GM12864 (cell line): Measurements from ENCODE around the gene TSPEAR.

Experiments
- DNase-seq: peaks from one replicate; pipeline ENCODE4 v3.0.0-alpha.2; 2011; ENCODE audit warnings: low read depth
- H3K4me3 ChIP-seq: 2 replicates; pipeline ENCODE4 v1.5.1; 2011; ENCODE audit warnings: mild to moderate bottlenecking, low read depth, low read length, control low read depth
- TF ChIP-seq, protein P1 (sequence below): IDR thresholded peaks from 2 replicates; pipeline ENCODE4 v1.5.1; 2011; ENCODE audit warnings: low read depth, mild to moderate bottlenecking, moderate library complexity, low read length, control low read depth, inconsistent platforms; ENCODE audit errors: missing control alignments

The TSPEAR gene

DNA sequence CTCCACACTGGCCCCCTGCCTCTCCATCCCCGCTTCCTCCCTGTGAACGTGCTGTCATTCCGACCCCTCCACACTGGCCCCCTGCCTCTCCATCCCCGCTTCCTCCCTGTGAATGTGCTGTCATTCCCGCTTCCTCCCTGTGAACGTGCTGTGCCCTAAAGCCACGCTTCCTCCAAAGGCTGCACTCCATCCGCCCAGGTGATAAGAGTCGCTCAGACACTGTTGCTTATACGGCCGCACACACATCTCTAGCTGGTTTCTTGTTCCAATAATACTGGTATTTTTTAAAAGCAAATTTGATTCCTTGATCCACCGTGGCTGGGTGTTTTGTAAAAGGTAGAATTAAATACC, 39.3 kb upstream of the TSPEAR start:
- DNase-seq, result no peak
- TF ChIP-seq, protein P1, sequence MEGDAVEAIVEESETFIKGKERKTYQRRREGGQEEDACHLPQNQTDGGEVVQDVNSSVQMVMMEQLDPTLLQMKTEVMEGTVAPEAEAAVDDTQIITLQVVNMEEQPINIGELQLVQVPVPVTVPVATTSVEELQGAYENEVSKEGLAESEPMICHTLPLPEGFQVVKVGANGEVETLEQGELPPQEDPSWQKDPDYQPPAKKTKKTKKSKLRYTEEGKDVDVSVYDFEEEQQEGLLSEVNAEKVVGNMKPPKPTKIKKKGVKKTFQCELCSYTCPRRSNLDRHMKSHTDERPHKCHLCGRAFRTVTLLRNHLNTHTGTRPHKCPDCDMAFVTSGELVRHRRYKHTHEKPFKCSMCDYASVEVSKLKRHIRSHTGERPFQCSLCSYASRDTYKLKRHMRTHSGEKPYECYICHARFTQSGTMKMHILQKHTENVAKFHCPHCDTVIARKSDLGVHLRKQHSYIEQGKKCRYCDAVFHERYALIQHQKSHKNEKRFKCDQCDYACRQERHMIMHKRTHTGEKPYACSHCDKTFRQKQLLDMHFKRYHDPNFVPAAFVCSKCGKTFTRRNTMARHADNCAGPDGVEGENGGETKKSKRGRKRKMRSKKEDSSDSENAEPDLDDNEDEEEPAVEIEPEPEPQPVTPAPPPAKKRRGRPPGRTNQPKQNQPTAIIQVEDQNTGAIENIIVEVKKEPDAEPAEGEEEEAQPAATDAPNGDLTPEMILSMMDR, result no peak
- H3K4me3 ChIP-seq, result no peak overlapping the region

DNA sequence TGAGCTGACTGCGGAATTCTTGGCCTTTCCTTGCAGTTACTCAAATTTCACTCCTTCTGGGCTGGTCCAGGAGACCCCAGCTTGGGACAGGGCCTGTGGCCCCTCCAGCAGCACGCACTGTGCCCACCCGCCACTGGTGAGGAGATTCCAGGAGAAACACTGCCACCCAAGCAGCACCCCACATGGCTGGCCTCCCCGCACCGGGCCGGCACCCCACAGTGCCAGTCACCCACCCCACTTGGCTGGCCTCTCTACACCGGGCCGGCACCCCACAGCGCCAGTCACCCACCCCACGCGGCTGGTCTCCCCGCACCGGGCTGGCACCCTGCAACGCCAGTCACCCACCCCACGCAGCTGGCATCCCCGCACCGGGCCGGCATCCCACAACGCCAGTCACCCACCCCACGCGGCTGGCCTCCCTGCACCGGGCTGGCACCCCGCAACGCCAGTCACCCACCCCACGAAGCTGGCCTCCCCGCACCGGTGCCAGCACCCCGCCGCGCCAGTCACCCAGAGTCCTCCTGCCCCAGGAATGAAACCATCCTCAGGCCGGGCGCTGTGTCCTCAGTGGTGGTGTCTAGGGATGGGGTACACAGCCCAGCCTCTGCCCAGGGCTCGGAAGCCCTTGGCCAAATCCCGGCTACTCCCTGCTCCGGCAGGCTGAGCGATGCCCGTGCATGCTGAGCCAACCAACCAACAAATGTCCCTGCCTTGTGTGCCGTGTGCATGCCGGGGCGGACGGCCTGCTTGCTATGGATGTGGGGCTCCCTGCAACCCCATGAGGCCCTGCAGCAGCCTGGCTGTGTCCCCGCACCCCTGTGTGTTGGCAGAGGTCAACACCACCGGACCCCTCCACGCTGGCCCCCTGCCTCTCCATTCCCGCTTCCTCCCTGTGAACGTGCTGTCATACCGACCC, 38.6 kb upstream of the TSPEAR start:
- H3K4me3 ChIP-seq, result no peak overlapping the region
- TF ChIP-seq, protein P1, result no peak
- no peak for DNase-seq

DNA sequence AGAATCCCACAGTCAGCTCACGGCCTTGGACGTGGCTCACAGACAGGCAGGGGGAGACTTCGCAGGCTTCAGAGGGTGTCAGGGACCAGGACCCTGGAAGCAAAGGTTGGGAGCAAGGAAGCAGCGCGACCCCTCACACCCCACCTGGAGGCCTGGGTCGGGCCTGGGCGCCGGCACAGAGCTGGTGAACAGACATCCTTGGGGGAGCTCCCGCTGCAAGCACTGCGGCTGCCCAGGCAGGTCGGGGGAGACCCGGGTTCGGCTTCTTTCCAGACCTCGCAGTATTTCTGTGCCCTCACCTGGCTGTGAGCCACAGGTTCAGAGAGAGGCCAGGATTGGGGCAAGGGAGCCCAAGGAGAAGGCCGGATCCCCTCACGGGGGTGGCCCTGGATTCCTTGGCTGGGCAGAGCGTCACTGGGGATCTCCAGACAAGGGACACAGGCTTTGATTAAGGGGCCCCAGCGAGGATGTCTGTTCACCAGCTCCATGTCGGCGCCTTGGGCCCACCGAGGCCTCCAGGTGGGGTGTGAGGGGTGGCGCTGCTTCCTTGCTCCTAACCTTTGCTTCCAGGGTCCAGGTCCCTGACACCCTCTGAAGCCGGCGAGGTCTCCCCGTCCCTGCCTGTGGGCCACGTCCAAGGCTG, 37.9 kb upstream of the TSPEAR start:
- TF ChIP-seq, protein P1, result no peak
- DNase-seq, result no peak
- H3K4me3 ChIP-seq, result no peak overlapping the region

DNA sequence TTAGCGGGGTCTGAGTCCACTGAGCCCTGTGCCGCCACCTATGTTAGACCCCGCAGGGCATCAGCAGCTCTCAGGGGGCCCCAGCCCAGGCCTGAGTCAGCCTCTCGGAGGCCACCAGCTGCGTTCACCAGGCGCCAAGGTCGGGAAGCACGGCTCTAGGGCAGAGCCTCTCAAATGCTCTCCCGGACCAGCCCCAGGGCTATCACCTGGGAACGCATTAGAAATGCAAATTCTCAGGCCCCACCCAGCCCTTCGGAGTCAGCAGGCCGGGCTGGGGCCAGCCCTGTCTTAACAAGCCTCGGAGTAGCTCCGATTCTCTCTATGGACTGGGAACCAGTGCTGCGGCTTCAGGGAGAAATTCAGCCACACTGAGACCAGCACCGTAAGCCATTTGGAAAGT, 37.2 kb upstream of the TSPEAR start:
- DNase-seq, result no peak
- TF ChIP-seq, protein P1, result no peak
- H3K4me3 ChIP-seq, result no peak overlapping the region

DNA sequence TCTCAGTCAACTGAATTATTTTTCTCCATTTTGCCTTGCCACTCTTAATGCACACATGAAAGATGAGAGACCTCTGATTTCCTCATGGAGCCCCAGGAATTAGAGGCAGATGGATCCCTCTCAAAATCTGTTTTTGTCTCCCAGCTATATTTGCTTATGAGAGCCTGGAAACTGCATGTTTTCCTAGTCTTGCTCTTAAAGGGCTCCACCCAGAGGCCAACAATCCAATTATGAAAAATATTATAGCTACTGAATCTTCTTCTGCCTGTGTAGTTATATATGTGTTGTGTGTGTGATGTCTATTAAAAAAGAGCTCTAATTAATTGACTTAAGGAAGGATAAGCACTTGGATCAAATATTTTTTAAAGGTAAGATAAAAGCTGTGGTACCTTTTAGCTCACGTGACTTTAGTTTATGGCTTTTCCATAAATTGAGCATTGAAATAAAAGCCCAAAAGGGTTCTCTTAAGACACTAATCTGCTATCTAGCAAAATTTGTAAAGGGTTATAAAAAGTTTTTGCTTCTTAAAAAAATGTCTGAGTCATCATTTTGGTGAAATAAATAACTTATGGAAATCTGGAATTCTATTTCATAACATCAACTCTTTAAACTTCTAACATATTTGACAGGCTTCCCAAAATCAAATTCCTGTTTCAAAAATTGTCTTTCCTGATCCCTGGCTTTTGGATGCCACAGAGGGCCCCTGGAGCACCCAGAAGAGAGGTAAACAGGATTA, 31.2 kb upstream of the TSPEAR start:
- no peak overlapping the region for H3K4me3 ChIP-seq
- DNase-seq, result no peak
- TF ChIP-seq, protein P1, result no peak

DNA sequence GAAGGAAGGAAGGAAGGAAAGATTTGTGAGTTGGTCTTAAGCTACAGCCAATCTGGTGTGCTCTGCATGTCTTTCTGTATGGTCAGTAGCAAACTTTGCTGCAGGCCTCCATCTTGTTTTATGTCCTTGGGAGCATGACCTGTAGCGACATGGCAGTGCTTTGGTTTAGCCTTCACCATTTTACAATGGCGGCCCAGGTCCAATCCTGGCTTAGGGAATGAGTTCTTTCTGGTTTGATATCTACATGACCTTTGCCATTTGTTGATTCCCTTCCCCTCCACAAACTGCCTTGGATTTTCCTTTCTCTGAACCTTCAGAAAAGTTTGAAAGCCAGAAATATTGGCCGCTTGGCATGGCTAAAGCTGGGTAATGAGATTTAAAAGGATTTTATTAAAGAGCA, 30.5 kb upstream of the TSPEAR start:
- DNase-seq, result no peak
- TF ChIP-seq, protein P1, result no peak
- no peak overlapping the region for H3K4me3 ChIP-seq
